Dorsolateral prefrontal cortex (tissue), 118 donors: Measurements from ENCODE around the gene LURAP1L. TPM values are rescaled to one million over a fixed set of nuclear protein-coding genes. Genes with fewer than 3 reads are reported as not detected.

Source experiments
- total RNA-seq, 120 experiments: library from RNA; stranded (reverse); gene quantifications; one replicate each; pipeline versions ENCODE4 v1.2.3 to v1.2.4, GENCODE V29; 2022

LURAP1L gene
- total RNA-seq, 120 experiments from 2014 or later: 2.9 to 37.9 (median 9.8) TPM

Other genes with a start within 250 kb of the LURAP1L start
- gene TYRP1, start 81.6 kb upstream of the LURAP1L start, total RNA-seq: 1 to 10 TPM in 105 of 120 experiments, under 1 TPM in 14, not detected in 1; 0.26 to 8.9 (median 2.7) TPM